ENCODE data around the gene LGI4. TPM values are rescaled to one million over a fixed set of nuclear protein-coding genes. Genes with fewer than 3 reads are reported as not detected.

Gene LGI4
- polyA plus RNA-seq, 1 experiment: 0.25 TPM

GRCh38 chr19:35125270-35125717, 9.6 kb downstream of the LGI4 start:
- CTCF ChIA-PET: interaction anchor here (0.8 to 1.8 kb wide), 9 partner anchors 9 to 145 kb away, joined by 3 to 26 read pairs (median 3); partner anchors contain the start of gene LGI4
- H3K36me3 ChIP-seq (ENCODE audit: control insufficient read depth, insufficient read depth, low read length): no peaks in the 10 kb centered on the region
- TF ChIP-seq CTCF (IDR thresholded peaks at IDR 0.05; ENCODE audit: insufficient read depth, low read depth, low read length): no peak
- POLR2A ChIA-PET: no interaction called here
- no peak for DNase-seq (ENCODE audit: low read depth)
- no peak overlapping the region for H3K4me3 ChIP-seq (ENCODE audit: low read depth, low read length)
- H3K27me3 ChIP-seq (ENCODE audit: control insufficient read depth, insufficient read depth, low read length): peaks cover under 1% of the 10 kb centered on the region; the same call in 1 of the 2 replicates

GRCh38 chr19:35124098-35125060, 10.5 kb downstream of the LGI4 start:
- CTCF ChIA-PET: interaction anchor here (0.8 to 1.8 kb wide), 10 partner anchors 8 to 146 kb away, joined by 3 to 26 read pairs (median 3); partner anchors contain the start of gene LGI4
- Histone ChIP-seq H3K4me3 (ENCODE audit: low read depth, low read length) (peak overlapping the region; percentile 52), H3K36me3 (ENCODE audit: control insufficient read depth, insufficient read depth, low read length) (no peaks in the 10 kb centered on the region), H3K27me3 (ENCODE audit: control insufficient read depth, insufficient read depth, low read length) (no peaks in the 10 kb centered on the region; the same call in 1 of the 2 replicates)
- POLR2A ChIA-PET: interaction anchor here (0.6 kb wide), 1 partner anchor 17 kb away, joined by 18 read pairs; no protein-coding TSS in a partner anchor
- peak; percentile 53 for DNase-seq (ENCODE audit: low read depth)
- no peak for TF ChIP-seq CTCF (IDR thresholded peaks at IDR 0.05; ENCODE audit: insufficient read depth, low read depth, low read length)

- no peak for TF ChIP-seq CTCF (IDR thresholded peaks at IDR 0.05; ENCODE audit: insufficient read depth, low read depth, low read length)
- DNase-seq (ENCODE audit: low read depth): no peak
- ChIA-PET CTCF (interaction anchor here (1.3 to 2.7 kb wide), 2 partner anchors 9 to 13 kb away, joined by 6 to 11 read pairs; partner anchors contain the start of gene LGI4), POLR2A (no interaction called here)
- no peak overlapping the region for H3K4me3 ChIP-seq (ENCODE audit: low read depth, low read length)
- H3K27me3 ChIP-seq (ENCODE audit: control insufficient read depth, insufficient read depth, low read length): no peaks in the 10 kb centered on the region; the same call in none of the 2 replicates
- no peaks in the 10 kb centered on the region for H3K36me3 ChIP-seq (ENCODE audit: control insufficient read depth, insufficient read depth, low read length)
These were observed 11.3 kb downstream of the LGI4 start for GRCh38 chr19:35123573-35123972.

GRCh38 chr19:35122687-35123551, 11.9 kb downstream of the LGI4 start:
- no peaks in the 10 kb centered on the region for H3K36me3 ChIP-seq (ENCODE audit: control insufficient read depth, insufficient read depth, low read length)
- TF ChIP-seq CTCF (IDR thresholded peaks at IDR 0.05; ENCODE audit: insufficient read depth, low read depth, low read length): no peak
- CTCF ChIA-PET: interaction anchor here (1.2 to 2.7 kb wide), 4 partner anchors 8 to 19 kb away, joined by 3 to 11 read pairs (median 5); partner anchors contain the start of gene LGI4
- DNase-seq (ENCODE audit: low read depth): no peak
- POLR2A ChIA-PET: no interaction called here
- no peak overlapping the region for H3K4me3 ChIP-seq (ENCODE audit: low read depth, low read length)
- H3K27me3 ChIP-seq (ENCODE audit: control insufficient read depth, insufficient read depth, low read length): no peaks in the 10 kb centered on the region; the same call in none of the 2 replicates

Data from BJ (cell line).